ENCODE data around the gene HYOU1.
"Not testable (repeated sequence)": the region's sequence is repeated elsewhere in the genome, so short reads cannot be mapped to it uniquely, and the experiment has no call there.

HYOU1 gene

GRCh38 chr11:119057000-119057769 lies at the start of gene HYOU1:
TSS of gene HYOU1 (minus strand) at chr11:119057205. CDS start at chr11:119056160, 1,045 bp downstream.
- peak; percentile 96 for DNase-seq (ENCODE audit: low spot score)

DNA sequence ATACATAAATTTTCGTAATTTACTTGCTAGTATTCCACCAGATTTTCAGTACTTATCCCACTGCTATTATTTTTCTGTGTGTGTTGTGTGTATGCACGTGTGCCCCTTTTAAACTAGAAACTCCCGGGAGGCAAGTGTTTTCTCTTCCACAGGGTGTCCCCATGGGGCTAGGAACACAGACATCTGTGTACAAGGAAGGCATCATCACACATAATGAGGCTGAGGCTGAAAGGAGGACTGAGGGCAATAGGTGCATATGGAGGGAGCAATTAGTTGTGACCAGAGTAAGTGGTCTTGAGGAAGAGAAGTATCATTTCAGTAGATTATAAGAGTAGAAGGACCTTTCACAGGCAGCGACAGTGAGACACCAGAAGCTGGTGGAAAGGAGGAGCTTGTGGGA lies 46.8 kb upstream of the HYOU1 start:
- no peak for DNase-seq (ENCODE audit: low spot score)

DNA sequence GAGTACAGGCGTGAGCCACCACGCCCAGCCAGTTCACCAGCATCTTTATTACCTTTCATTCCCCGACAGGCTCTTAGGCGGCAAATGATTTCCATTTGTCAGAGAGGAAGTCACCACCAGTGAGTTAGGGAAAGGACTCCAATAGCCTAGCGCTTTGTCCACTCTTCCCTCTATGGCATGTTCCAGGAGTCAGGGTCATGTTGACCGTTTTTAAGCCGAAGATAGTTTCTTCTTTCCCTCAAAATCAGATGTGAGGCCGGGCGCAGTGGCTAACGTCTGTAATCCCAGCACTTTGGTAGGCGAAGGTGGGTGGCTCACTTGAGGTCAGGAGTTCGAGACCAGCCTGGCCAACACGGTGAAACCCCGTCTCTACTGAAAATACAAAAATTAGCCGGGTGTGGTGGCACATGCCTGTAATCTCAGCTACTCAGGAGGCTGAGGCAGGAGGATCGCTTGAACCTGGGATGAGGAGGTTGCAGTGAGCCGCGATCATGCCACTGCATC lies 46.2 kb upstream of the HYOU1 start:
- DNase-seq (ENCODE audit: low spot score) = not testable (repeated sequence)

DNA sequence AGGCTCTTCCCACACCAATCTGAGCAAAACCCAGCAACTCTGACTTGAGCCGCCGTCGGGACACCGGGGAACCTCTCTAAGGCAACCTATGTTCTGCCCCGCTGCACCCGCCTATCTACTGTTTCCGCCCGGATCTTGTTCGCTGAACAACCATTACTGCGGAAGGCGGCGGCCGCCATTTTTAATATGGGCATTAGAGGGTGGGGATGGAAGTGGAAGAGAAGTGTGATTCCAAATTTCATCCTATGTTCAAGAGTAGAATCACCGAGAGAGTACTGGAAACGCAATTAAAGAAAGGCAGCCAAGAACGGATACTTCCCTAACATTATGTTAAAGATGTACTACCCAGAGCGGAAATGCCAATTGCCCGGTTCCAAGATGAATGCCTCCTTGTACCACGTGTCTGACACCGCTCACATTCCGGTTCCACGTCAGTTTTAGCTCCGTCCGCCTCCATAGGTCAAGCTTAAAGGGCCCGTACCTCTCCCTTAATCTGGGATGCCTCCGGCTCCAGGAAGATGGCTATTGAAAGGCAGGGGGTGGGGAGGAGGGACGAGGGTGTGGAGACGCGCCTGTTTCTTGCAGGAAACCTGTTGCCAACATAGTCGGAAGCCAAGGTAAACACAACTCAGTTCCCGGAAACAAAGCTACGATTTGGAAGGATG lies 44.9 kb upstream of the HYOU1 start, which contains the start of gene DPAGT1:
DPAGT1 (minus strand) TSS at position 95 of the 665 bp plus-strand sequence. CDS start 198 bp downstream, outside the sequence.
- peak; percentile 94 for DNase-seq (ENCODE audit: low spot score)

DNA sequence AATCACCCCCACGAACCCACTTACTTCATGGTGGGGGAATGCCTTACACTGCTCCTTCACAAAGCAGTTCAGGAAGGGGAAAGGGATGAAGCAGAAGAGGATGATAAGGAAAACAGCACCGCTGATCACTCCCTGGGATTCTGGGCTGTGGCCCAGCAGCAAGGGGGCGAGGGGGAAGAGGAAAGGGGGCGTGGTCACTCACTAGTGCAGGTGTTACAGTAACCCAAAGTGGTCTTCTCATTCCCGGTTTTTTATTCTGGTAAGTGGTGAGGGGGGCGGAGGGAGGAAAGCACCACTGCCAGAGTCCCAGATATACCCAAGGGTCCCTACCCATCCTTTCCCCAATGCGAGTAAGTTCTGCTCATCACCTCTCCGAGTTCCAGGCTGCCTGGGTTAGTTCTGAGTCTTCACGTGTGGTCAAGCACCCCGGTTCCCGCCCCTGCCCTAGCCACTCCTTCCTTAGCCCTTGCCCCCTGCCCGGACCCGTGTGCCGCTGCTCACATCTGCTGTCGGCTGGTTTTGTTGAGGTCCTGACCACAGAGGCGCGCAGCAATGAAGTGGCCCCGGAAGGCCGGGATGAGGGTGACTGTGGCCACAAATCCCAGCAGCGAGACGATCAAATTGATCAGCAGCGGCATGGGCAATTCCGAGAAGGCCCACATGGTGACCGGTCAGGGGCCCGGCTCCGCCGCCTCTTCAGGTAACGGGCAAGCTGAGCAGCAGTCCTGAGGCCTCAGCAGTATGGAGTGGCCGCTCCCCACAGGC lies 44.2 kb upstream of the HYOU1 start:
- DNase-seq (ENCODE audit: low spot score) = no peak

- DNase-seq (ENCODE audit: low spot score) = peak; percentile 75
Observed at GRCh38 chr11:119100246-119100970, 43.4 kb upstream of the HYOU1 start.

- no peak for DNase-seq (ENCODE audit: low spot score)
Observed at GRCh38 chr11:119099711-119100110, 42.7 kb upstream of the HYOU1 start.

GRCh38 chr11:119095066-119095880 lies 38.3 kb upstream of the HYOU1 start:
- DNase-seq (ENCODE audit: low spot score) = peak; percentile 100

- DNase-seq (ENCODE audit: low spot score) = peak; percentile 93
Observed at GRCh38 chr11:119094816-119095065, 37.7 kb upstream of the HYOU1 start.

DNA sequence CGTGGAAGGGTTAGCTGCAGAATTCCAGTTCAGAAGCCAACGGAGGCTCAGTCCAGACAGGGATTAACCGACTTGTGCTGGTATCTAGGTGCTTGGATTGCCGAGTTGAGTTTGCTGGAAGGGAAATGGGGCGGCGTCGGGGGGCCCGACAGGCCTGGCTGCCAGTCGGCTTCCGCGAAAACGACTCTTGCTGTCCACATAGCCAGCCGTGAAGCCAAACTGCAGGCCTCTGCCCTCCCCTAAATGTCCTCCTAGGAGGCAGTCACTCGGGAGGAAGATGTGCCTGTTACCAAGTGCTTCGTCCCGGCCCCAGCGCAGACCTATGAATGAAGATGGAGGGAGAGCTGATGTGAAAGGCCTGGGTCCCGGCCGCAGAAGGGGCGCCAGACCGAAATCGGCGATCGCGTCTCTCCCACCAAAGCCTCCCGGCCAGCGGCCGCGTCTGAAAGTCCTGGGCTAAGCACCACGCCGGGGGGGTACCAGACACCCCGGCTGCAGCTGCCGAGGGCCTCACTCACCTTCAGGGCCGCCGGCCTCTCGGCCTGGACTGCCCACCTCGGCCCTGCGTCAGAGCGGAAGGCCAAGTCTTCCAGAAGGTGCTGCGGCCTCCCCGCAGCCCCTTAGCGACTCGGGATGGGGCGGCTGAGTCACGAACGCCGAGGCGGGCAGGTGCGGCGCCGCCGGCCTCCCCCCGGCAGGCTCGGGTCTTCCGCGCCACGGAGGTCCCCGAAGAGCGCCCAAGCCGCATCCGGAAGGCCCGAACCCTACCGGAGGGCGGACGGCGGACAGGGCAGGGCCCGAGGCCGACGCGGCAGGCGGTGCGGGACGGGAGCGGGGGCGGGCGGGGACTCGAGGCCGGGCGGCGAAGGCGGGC lies 37.2 kb upstream of the HYOU1 start:
- DNase-seq (ENCODE audit: low spot score) = peak; percentile 79

GRCh38 chr11:119092880-119093842 lies 36.2 kb upstream of the HYOU1 start:
- DNase-seq (ENCODE audit: low spot score) = peak; percentile 68

GRCh38 chr11:119091966-119092879 lies 35.2 kb upstream of the HYOU1 start:
- peak; percentile 64 for DNase-seq (ENCODE audit: low spot score)

DNA sequence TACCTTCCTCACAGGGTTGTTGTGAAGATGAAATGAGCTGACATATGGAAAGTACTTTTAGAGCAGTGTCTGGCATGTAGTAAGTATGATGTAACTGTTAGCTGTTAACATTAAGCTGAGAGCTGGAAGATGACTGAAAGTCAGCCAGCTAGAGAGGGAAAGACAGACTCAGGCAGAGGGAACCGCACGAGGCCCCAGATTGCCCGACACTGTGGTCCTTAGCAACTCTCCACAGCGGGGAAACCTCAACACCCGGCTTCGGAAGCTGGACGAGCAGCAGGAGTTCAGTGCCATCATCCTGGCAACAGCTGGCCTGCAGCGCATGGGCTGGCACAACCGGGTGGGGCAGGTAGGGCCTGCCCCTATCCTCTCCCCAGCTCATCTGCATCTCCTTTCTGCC lies 34.2 kb upstream of the HYOU1 start:
- DNase-seq (ENCODE audit: low spot score) = peak; percentile 66

DNA sequence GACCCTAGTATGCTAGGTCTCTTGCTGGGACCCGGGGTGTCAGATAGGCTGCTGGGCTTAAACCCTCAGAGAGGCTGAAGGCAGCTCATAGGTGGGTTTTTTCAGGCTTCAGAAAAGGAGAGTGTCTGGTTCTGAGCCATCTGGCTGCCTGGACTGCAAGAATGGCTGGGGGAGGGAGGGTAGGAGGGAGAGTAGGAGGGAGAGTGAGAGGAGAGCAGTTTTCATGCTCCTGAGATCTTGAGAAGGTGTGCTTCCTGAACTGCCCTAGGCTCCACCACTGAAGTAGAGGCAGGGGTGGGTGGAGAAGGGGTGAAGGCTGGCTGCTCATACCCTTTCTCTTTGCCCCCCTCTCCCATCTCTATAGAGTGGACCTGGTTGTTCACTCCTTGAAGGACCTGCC lies 32.3 kb upstream of the HYOU1 start:
- no peak for DNase-seq (ENCODE audit: low spot score)

DNA sequence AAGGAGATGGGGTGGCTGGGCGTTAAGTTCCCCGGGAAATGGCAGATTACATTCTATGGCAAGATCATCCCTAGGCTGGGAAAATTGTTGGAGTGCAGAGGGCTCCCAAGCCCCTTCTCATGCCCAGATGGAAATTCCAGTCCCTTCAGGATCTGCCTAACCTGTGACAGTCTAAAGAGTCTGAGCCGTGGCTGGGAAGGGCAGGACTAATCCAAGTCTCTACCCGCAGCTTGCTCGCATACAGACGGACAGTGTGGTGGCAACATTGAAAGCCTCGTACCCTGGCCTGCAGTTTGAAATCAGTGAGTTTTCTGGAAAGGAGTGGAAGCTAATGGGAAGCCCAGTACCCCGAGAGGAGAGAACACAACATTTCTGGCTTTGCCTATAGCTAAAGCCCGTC lies 31.4 kb upstream of the HYOU1 start:
- DNase-seq (ENCODE audit: low spot score) = peak; percentile 66

DNA sequence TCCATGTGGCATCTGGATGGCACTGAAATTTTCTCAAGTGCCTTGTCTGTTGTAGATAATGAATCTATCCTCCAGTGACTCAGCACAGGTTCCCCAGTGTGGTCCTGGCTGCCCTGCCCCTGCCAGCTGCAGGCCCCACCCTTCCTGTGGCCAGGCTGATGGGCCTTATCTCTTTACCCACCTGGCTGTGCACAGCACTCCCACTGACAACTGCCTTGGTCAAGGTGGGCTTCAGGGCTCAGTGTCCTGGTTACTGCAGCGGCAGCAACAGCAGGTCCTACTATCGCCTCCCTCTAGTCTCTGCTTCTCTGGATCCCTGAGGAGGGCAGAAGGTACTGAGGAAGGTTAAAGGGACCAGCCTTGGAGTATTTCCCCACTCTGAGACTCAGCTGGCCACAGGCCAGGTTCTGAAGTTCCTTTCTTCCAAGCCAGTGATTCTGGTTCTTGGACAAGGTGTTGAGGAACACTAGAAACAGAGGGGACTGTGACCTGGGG lies 30.8 kb upstream of the HYOU1 start:
- DNase-seq (ENCODE audit: low spot score) = peak; percentile 97

DNA sequence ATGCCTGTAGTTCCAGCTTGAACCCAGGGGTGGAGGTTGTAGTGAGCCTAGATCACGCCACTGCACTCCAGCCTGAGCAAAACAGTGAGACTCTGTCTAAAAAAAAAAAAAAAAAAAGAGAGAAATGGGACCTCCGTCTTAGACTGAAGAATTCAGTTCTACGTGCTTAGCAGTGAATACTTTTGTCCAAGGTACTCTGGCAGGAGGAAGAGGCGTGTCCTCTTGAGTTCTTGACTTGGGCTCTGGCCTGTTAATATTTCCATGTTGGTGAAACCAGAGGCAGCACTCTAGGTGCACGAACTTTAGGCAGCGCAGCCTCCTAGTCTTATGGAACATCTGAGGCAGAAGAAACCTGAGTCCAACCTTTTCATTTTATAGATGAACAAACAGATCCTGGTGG lies 30.1 kb upstream of the HYOU1 start:
- no peak for DNase-seq (ENCODE audit: low spot score)

GRCh38 chr11:119085437-119085847 lies 28.4 kb upstream of the HYOU1 start:
- DNase-seq (ENCODE audit: low spot score) = peak; percentile 89

Data from hematopoietic multipotent progenitor cell treated with erythropoietin and hydrocortisone succinate and interleukin-3 and kit ligand, for 17 days (in vitro differentiated cells).